Loucy (cell line): ENCODE measurements around the gene HERC3.

ENCODE experiments used
- H2AFZ ChIP-seq: fragments of 200-600 bp; sonication (generic); 2 replicates; pipeline ENCODE4 v1.6.0; 2016; ENCODE audit warnings: antibody characterized with exemption, mild to moderate bottlenecking, low read length, moderate library complexity
- H3F3A ChIP-seq: fragments of 200-600 bp; 2 replicates; pipeline ENCODE4 v1.6.0; 2016; ENCODE audit warnings: antibody characterized with exemption, low read depth, mild to moderate bottlenecking
- H3K27me3 ChIP-seq: fragments of 200-600 bp; sonication (generic); 2 replicates; pipeline ENCODE4 v1.6.1; 2014; ENCODE audit warnings: low read length, mild to moderate bottlenecking; ENCODE audit not compliant: insufficient read depth, poor library complexity, severe bottlenecking
- H3K36me3 ChIP-seq: fragments of 200-600 bp; sonication (generic); 2 replicates; pipeline ENCODE4 v1.6.1; 2016; ENCODE audit warnings: low read length; ENCODE audit not compliant: insufficient read depth
- H3K4me1 ChIP-seq: fragments of 200-600 bp; sonication (generic); 2 replicates; pipeline ENCODE4 v1.5.1; 2014; ENCODE audit warnings: low read length, mild to moderate bottlenecking; ENCODE audit not compliant: insufficient read depth, poor library complexity, severe bottlenecking
- H3K4me2 ChIP-seq: fragments of 200-600 bp; sonication (generic); 2 replicates; pipeline ENCODE4 v1.6.0; 2014; ENCODE audit warnings: antibody characterized with exemption, low read length, low read depth, mild to moderate bottlenecking; ENCODE audit not compliant: poor library complexity, severe bottlenecking
- H3K4me3 ChIP-seq: fragments of 200-600 bp; sonication (generic); 2 replicates; pipeline ENCODE4 v1.5.1; 2014; ENCODE audit warnings: low read length, mild to moderate bottlenecking, mixed read lengths; ENCODE audit not compliant: poor library complexity, severe bottlenecking
- H3K79me2 ChIP-seq: fragments of 200-600 bp; sonication (generic); 2 replicates; pipeline ENCODE4 v1.6.1; 2014; ENCODE audit warnings: low read length; ENCODE audit not compliant: insufficient read depth
- H3K9ac ChIP-seq: fragments of 200-600 bp; sonication (generic); 2 replicates; pipeline ENCODE4 v1.6.0; 2014; ENCODE audit warnings: mild to moderate bottlenecking, low read depth, low read length, moderate library complexity; ENCODE audit not compliant: poor library complexity, severe bottlenecking
- H3K9me2 ChIP-seq: fragments of 200-600 bp; sonication (generic); replicated peaks from 2 replicates; pipeline ENCODE4 v1.6.1; 2016; ENCODE audit warnings: low read depth, low read length, mixed read lengths
- H3K9me3 ChIP-seq: fragments of 200-600 bp; sonication (generic); 2 replicates; pipeline ENCODE4 v1.6.1; 2014; ENCODE audit warnings: mild to moderate bottlenecking, antibody characterized with exemption, low read length, low read depth; ENCODE audit not compliant: insufficient read depth
- H4K20me1 ChIP-seq: fragments of 200-600 bp; sonication (generic); 2 replicates; pipeline ENCODE4 v1.6.0; 2014; ENCODE audit warnings: antibody characterized with exemption, low read length, mild to moderate bottlenecking; ENCODE audit not compliant: insufficient read depth, poor library complexity, severe bottlenecking
- EZH2phosphoT487 ChIP-seq: fragments of 200-600 bp; IDR thresholded peaks from 2 replicates; pipeline ENCODE4 v1.6.1; 2018; ENCODE audit warnings: antibody characterized with exemption, mild to moderate bottlenecking, moderate library complexity, borderline replicate concordance
- TF ChIP-seq, protein P1 (sequence below): fragments of 200-600 bp; sonication (generic); conservative IDR thresholded peaks from 2 replicates; pipeline ENCODE4 v1.5.1; 2014; ENCODE audit warnings: mild to moderate bottlenecking, antibody characterized with exemption, low read length

The HERC3 gene

DNA sequence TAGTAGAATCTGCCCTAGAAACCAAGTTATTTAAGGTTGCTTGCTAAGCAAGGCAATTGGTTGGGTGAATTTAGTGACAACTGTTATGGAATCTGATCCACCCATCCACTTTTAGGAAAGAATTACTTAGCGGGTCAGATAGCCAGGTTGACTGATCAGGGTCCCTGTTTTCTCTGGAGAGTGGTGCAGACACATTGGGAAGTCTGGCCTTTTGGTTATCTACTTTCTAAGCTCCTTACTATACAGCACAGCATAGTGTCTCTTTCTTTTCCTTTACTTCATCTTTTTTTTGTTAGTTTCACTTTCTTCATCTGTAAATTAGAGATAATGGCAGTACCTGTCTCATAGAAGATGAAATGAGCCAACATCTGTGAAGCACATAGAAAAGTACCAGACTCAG lies 7.4 kb downstream of the HERC3 start:
- Histone ChIP-seq H3F3A (peaks cover 4% of the 10 kb centered on the region; the same call in 1 of the 2 replicates), H3K9me2 (no peaks in the 10 kb centered on the region), H3K4me2 (peak overlapping the region; percentile 60), H3K9ac (no peak overlapping the region), H4K20me1 (peaks cover 12% of the 10 kb centered on the region), H3K36me3 (peaks cover 3% of the 10 kb centered on the region; the same call in 1 of the 2 replicates), H3K27me3 (no peaks in the 10 kb centered on the region), H3K79me2 (peaks cover 5% of the 10 kb centered on the region; the same call in 1 of the 2 replicates), H2AFZ (no peak overlapping the region), H3K4me1 (peaks cover 45% of the 10 kb centered on the region), H3K4me3 (peak overlapping the region; percentile 37), H3K9me3 (no peaks in the 10 kb centered on the region)
- TF ChIP-seq EZH2phosphoT487, result no peak
- TF ChIP-seq, protein P1, sequence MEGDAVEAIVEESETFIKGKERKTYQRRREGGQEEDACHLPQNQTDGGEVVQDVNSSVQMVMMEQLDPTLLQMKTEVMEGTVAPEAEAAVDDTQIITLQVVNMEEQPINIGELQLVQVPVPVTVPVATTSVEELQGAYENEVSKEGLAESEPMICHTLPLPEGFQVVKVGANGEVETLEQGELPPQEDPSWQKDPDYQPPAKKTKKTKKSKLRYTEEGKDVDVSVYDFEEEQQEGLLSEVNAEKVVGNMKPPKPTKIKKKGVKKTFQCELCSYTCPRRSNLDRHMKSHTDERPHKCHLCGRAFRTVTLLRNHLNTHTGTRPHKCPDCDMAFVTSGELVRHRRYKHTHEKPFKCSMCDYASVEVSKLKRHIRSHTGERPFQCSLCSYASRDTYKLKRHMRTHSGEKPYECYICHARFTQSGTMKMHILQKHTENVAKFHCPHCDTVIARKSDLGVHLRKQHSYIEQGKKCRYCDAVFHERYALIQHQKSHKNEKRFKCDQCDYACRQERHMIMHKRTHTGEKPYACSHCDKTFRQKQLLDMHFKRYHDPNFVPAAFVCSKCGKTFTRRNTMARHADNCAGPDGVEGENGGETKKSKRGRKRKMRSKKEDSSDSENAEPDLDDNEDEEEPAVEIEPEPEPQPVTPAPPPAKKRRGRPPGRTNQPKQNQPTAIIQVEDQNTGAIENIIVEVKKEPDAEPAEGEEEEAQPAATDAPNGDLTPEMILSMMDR, result no peak

DNA sequence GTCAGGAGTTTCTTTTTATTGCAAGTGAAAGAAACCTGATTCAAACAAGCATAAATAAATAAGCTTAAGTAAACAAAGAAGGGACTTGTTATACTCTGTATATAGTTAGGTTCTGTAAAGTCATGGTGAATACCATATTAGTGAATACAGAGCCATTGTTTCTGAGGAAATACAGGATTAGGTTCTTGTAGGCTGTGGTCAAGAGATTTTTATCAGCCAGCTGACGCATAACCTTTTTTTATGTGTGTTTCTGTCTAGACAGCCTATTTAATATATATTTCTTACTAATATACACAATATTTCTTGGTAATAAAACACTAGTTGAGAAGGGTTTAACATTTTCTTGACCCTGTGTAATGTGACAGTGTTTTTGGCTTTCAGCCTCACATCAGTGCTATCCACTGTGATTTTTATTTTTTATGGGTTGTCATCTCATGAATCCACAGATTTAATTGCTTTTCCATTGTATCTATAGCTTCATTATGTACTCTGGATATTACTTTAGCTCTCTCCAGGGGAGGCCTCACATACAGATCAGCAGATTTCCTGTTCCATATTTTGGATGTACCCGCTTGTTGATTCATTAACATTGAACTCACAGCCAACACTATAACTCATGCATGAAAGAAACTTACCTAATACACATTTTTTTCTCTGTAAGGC lies 8.0 kb downstream of the HERC3 start:
- H3K9me3 ChIP-seq, result no peaks in the 10 kb centered on the region
- H3F3A ChIP-seq, result peaks cover 4% of the 10 kb centered on the region; the same call in 1 of the 2 replicates
- H3K9ac ChIP-seq, result no peak overlapping the region
- peaks cover 47% of the 10 kb centered on the region for H3K4me1 ChIP-seq
- no peaks in the 10 kb centered on the region for H3K9me2 ChIP-seq
- H3K79me2 ChIP-seq, result peaks cover 5% of the 10 kb centered on the region; the same call in 1 of the 2 replicates
- H3K36me3 ChIP-seq, result peaks cover 3% of the 10 kb centered on the region; the same call in 1 of the 2 replicates
- H3K4me2 ChIP-seq, result peak overlapping the region; percentile 60
- no peak overlapping the region for H2AFZ ChIP-seq
- peaks cover 12% of the 10 kb centered on the region for H4K20me1 ChIP-seq
- TF ChIP-seq EZH2phosphoT487, result no peak
- H3K27me3 ChIP-seq, result no peaks in the 10 kb centered on the region
- peak overlapping the region; percentile 37 for H3K4me3 ChIP-seq

DNA sequence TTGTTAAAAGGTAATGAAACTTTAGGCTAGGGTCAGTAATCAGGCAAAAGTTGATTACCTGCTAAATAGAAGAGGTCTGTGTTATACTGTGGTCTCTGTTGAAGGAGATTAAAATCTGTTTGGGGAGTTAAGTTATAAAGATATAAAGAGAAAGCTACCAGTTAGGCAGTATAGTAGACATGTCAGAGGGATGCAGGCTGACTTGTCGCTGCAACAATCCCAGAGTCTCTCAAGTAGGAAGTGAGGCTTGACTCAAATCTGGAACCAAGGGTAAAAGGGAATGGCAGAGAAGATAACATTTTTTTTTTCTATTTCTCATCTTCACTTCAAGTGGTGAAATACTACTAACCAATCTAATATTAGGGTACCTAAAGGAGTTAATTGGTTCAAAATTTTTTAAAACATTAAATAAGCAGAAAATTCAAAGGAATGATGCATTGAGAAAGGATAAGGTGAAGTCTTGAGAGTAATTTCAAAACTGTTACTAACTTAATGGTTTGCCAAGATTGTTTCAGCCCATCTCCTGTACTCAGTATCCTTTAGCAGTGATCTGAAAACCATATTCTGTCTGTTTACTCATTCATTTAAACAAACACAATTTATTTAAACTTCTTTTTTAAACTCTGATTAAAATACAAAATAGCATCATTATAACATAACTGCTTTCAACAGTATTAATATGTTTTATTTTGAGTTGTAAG lies 12.8 kb downstream of the HERC3 start:
- no peak overlapping the region for H2AFZ ChIP-seq
- H3K4me3 ChIP-seq, result no peak overlapping the region
- no peak overlapping the region for H3K9ac ChIP-seq
- peaks cover 32% of the 10 kb centered on the region for H3K4me1 ChIP-seq
- no peaks in the 10 kb centered on the region for H3K79me2 ChIP-seq
- H3K4me2 ChIP-seq, result no peak overlapping the region
- TF ChIP-seq, protein P1, result no peak
- no peak for TF ChIP-seq EZH2phosphoT487
- H3K36me3 ChIP-seq, result peaks cover 34% of the 10 kb centered on the region
- no peaks in the 10 kb centered on the region for H3K27me3 ChIP-seq
- H3K9me3 ChIP-seq, result peaks cover 6% of the 10 kb centered on the region; the same call in 1 of the 2 replicates
- peaks cover 4% of the 10 kb centered on the region for H4K20me1 ChIP-seq
- no peaks in the 10 kb centered on the region for H3K9me2 ChIP-seq
- H3F3A ChIP-seq, result peaks cover under 1% of the 10 kb centered on the region; the same call in 1 of the 2 replicates
